RWPE2 (cell line): ENCODE results near the gene CNOT1.
"Not testable (repeated sequence)": the region's sequence is repeated elsewhere in the genome, so short reads cannot be mapped to it uniquely, and the experiment has no call there.

Source experiments
- ATAC-seq: fragments of 200-7000 bp; cut with Tn5 transposase; 3 replicates; pipeline ENCODE4 v1.9.1; 2021; ENCODE audit warnings: low read depth
- DNase-seq: peaks from one replicate; pipeline ENCODE4 v3.0.0-alpha.2; 2020; ENCODE audit warnings: low spot score
- H3K27ac ChIP-seq: fragments of 450-650 bp; 2 replicates; pipeline ENCODE4 v1.5.1; 2017; ENCODE audit warnings: mild to moderate bottlenecking; ENCODE audit not compliant: poor library complexity, severe bottlenecking
- H3K27me3 ChIP-seq: fragments of 250-450 bp; sonication (Bioruptor Pico); 2 replicates; pipeline ENCODE4 v1.5.1; 2021; ENCODE audit warnings: mild to moderate bottlenecking, moderate library complexity; ENCODE audit not compliant: insufficient read depth, poor library complexity, severe bottlenecking
- H3K36me3 ChIP-seq: fragments of 250-450 bp; sonication (Bioruptor Pico); 2 replicates; pipeline ENCODE4 v1.5.1; 2020; ENCODE audit warnings: low read depth, mild to moderate bottlenecking, moderate library complexity
- H3K4me1 ChIP-seq: fragments of 250-450 bp; sonication (Bioruptor Pico); 2 replicates; pipeline ENCODE4 v1.5.1; 2021; ENCODE audit warnings: mild to moderate bottlenecking, moderate library complexity; ENCODE audit not compliant: insufficient read depth, poor library complexity, severe bottlenecking
- H3K4me3 ChIP-seq: fragments of 250-450 bp; sonication (Bioruptor Pico); 2 replicates; pipeline ENCODE4 v1.5.1; 2021; ENCODE audit warnings: mild to moderate bottlenecking, moderate library complexity; ENCODE audit not compliant: severe bottlenecking
- H3K9me3 ChIP-seq: fragments of 250-450 bp; sonication (Bioruptor Pico); 2 replicates; pipeline ENCODE4 v1.5.1; 2021; ENCODE audit warnings: mild to moderate bottlenecking, moderate library complexity; ENCODE audit not compliant: severe bottlenecking
- TF ChIP-seq, protein P1 (sequence below): fragments of 450-650 bp; IDR thresholded peaks from one replicate; pipeline ENCODE4 v1.5.1; 2017; ENCODE audit warnings: mild to moderate bottlenecking, moderate library complexity; ENCODE audit not compliant: poor library complexity, severe bottlenecking

CNOT1 gene

GRCh38 chr16:58615280-58615679 is 14.3 kb downstream of the CNOT1 start:
- peaks cover 17% of the 10 kb centered on the region for H3K4me1 ChIP-seq
- no peak overlapping the region for H3K4me3 ChIP-seq
- no peaks in the 10 kb centered on the region for H3K9me3 ChIP-seq
- no peak for DNase-seq
- ATAC-seq = no peak
- peaks cover 72% of the 10 kb centered on the region for H3K36me3 ChIP-seq
- no peak overlapping the region for H3K27ac ChIP-seq
- H3K27me3 ChIP-seq = no peaks in the 10 kb centered on the region
- TF ChIP-seq, protein P1, sequence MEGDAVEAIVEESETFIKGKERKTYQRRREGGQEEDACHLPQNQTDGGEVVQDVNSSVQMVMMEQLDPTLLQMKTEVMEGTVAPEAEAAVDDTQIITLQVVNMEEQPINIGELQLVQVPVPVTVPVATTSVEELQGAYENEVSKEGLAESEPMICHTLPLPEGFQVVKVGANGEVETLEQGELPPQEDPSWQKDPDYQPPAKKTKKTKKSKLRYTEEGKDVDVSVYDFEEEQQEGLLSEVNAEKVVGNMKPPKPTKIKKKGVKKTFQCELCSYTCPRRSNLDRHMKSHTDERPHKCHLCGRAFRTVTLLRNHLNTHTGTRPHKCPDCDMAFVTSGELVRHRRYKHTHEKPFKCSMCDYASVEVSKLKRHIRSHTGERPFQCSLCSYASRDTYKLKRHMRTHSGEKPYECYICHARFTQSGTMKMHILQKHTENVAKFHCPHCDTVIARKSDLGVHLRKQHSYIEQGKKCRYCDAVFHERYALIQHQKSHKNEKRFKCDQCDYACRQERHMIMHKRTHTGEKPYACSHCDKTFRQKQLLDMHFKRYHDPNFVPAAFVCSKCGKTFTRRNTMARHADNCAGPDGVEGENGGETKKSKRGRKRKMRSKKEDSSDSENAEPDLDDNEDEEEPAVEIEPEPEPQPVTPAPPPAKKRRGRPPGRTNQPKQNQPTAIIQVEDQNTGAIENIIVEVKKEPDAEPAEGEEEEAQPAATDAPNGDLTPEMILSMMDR = no peak

GRCh38 chr16:58614860-58615259 is 14.8 kb downstream of the CNOT1 start:
- DNase-seq (no peak), ATAC-seq (no peak; the same call in 2 of the 3 replicates)
- H3K4me3 ChIP-seq = no peak overlapping the region
- H3K27ac ChIP-seq = peak overlapping the region; percentile 16
- no peaks in the 10 kb centered on the region for H3K27me3 ChIP-seq
- no peaks in the 10 kb centered on the region for H3K9me3 ChIP-seq
- peaks cover 72% of the 10 kb centered on the region for H3K36me3 ChIP-seq
- TF ChIP-seq, protein P1 = no peak
- peaks cover 17% of the 10 kb centered on the region for H3K4me1 ChIP-seq

DNA sequence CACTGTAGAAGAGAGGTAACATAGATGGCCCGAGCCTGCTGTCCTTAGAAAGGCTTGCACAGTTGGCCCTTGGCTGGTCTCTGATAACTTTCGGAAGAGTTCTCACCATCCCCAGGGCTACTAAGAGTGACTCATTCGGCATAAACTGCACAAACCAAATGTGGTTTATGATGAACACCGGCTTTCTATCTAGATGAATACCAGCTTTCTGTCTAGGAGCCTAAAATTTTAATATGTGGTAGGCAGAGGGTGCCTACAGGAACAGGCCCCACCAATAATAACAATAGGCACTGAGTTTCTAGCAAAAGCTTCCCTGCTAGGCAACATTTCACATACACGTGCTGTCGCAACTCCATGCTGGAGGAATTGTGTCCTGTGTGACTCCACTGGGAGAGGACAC is 15.4 kb downstream of the CNOT1 start:
- Histone ChIP-seq H3K27me3 (no peaks in the 10 kb centered on the region), H3K9me3 (no peaks in the 10 kb centered on the region), H3K4me3 (no peak overlapping the region), H3K4me1 (peaks cover 17% of the 10 kb centered on the region), H3K36me3 (peaks cover 71% of the 10 kb centered on the region), H3K27ac (peak overlapping the region; percentile 16)
- no peak for DNase-seq
- peak; percentile 87 for ATAC-seq
- TF ChIP-seq, protein P1 = no peak

- Histone ChIP-seq H3K4me1 (peaks cover 17% of the 10 kb centered on the region), H3K27ac (peak overlapping the region; percentile 16), H3K36me3 (peaks cover 69% of the 10 kb centered on the region)
- ATAC-seq, H3K4me3 ChIP-seq, H3K27me3 ChIP-seq, DNase-seq, H3K9me3 ChIP-seq: not testable (repeated sequence)
Measured at GRCh38 chr16:58612965-58613364, 16.7 kb downstream of the CNOT1 start.

DNA sequence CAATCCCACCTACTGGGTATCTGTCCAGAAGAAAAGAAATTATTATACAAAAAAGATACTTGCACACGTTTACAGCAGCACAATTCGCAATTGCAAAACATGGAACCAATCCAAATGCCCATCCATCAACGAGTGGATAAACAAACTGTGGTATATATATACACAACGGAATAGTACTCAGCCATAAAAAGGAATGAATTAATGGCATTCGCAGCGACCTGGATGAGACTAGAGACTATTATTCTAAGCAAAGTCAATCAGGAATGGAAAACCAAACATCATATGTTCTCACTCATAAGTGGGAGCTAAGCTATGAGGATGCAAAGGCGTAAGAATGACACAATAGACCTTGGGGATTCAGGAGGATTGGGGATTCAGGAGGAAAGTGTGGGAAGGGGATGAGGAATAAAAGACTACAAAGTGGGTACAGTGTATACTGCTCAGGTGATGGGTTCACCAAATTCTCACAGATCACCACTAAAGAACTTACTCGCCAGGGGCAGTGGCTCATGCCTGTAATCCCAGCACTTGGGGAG is 21.0 kb downstream of the CNOT1 start:
- Histone ChIP-seq H3K36me3 (peaks cover 80% of the 10 kb centered on the region), H3K27ac (no peak overlapping the region), H3K9me3 (no peaks in the 10 kb centered on the region), H3K4me3 (no peak overlapping the region), H3K4me1 (peaks cover 9% of the 10 kb centered on the region), H3K27me3 (no peaks in the 10 kb centered on the region)
- no peak for DNase-seq
- TF ChIP-seq, protein P1 = no peak
- no peak for ATAC-seq
